NCI-H460 (cell line): ENCODE measurements around the gene CCNT1. TPM values are rescaled to one million over a fixed set of nuclear protein-coding genes. Genes with fewer than 3 reads are reported as not detected.
"Not testable (repeated sequence)": the region's sequence is repeated elsewhere in the genome, so short reads cannot be mapped to it uniquely, and the experiment has no call there.

Experiments used
- DNase-seq: peaks from one replicate; pipeline ENCODE4 v3.0.0-alpha.2; 2016; ENCODE audit warnings: low read depth; ENCODE audit errors: extremely low read depth
- polyA plus RNA-seq: library from polyadenylated mRNA; depleted of rRNA; stranded (reverse); fragments of >200 nt; gene quantifications from 2 replicates; pipeline ENCODE4 v1.2.3, GENCODE V29; 2014; cell fraction: nucleus; rRNA removed
- total RNA-seq: library from RNA; depleted of rRNA; stranded (reverse); fragments of >200 nt; shearing (Covaris generic); gene quantifications from 2 replicates; pipeline ENCODE4 v1.2.3, GENCODE V29; 2014; rRNA removed

CCNT1 gene
- total RNA-seq = 36.8 and 43.6 TPM in 2 replicates
- polyA plus RNA-seq = 36.9 and 50.7 TPM in 2 replicates

GRCh38 chr12:48716493-48717251, at the start of gene CCNT1:
Gene CCNT1 (minus strand): TSS chr12:48716707. CDS start chr12:48716675, 32 bp downstream.
- DNase-seq = peak; percentile 100

DNA sequence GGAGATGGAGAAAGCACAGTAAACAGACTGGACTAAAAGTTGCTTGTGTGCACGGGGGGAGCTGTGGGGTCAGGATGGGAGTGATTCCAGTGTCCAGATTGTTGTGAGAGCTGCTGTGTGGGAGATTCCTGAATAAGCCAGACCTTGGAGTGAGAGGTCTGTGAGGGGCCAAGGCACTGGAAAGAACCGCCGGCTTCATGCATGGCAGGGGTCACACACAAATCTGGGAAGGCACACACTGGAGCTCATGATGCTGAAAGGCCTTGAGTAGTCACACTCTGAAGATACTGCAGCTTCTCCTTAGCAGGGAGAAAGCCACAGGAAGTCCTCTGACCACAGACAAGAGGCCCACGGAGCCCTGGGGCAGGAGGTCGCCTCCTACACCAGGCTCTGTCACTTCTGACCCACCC, 49.3 kb upstream of the CCNT1 start:
- no peak for DNase-seq

GRCh38 chr12:48764521-48764920, 48.0 kb upstream of the CCNT1 start:
- DNase-seq = no peak

GRCh38 chr12:48758737-48759136, 42.2 kb upstream of the CCNT1 start:
- DNase-seq = no peak

- no peak for DNase-seq
Measured at GRCh38 chr12:48758186-48758585, 41.7 kb upstream of the CCNT1 start.

GRCh38 chr12:48750769-48751356, 34.4 kb upstream of the CCNT1 start:
- no peak for DNase-seq

GRCh38 chr12:48750215-48750614, 33.7 kb upstream of the CCNT1 start:
- no peak for DNase-seq

DNA sequence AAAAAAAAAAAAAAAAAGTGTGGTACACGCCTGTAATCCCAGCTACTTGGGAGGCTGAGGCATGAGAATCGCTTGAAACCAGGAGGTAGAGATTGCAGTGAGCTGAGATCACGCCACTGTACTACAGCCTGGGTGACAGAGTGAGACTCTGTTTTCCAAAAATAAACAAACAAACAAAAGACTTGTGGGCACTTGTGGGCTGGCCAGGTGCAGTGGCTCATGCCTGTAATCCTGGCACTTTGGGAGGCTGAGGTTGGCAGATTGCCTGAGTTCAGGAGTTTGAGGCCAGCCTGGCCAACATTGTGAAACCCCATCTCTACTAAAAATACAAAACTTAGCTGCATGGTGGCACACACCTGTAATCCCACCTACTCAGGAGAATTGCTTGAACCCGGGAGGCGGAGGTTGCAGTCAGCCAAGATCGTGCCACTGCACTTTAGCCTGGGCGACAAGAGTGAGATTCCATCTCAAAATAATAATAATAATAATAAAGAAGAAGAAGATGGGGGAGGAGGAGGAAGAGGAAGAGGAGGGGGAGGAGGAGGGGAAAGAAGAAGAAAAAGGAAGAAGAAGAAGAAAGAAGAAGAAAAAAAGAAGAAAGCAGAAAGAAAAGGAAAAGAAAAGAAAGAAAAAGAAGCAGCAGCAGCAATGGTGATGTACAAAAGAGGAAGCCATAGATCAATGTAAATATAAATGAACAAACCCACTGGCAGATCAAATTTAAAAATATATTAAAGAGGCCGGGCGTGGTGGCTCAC, 27.9 kb upstream of the CCNT1 start:
- no peak for DNase-seq

DNA sequence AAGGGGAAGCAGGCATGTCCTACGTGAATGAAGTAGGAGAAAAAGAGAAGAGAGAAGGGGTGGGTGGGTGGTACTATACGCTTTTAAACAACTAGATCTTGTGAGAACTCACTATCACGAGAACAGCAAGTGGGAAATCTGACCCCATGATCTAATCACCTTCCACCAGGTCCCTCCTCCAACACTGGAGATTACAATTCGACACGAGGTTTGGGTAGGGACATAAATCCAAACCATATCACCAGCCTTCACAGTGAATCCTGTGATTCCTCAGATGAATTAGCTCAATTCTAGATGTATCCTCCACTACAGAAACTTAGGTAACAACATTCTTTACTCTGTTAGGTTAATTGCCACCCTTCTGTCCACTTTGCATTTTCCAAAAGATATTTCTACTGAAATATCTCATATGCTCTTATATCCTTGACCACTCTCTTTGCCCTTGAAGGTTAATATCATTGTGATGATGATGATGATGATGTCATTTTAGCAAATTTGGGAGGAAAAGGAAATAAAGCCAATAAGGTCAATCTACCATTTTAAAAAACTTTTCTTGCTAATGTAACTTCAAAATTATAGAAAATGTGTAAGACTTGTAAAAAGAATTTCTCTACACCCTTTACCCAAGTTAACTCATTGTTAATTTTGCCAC, 23.2 kb upstream of the CCNT1 start:
- no peak for DNase-seq

DNA sequence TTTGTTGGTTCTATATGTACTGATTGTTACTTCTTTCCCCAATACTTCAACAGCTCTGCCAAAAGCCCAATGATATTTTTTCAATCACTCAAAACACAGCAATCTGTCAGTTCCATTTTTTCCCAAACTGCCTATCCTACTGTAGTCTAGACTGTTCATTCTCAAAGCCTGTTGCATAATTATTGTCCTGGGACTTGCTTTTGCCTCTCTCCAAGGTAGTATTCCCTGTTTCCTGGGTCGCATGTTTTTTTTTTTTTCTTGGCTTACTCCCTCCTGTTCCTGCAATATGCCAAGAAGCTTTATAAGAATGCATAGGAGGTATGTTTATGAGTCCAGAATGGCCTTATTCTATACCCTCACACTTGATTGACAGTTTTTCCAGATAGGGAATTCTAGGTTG, 19.9 kb upstream of the CCNT1 start:
- no peak for DNase-seq

DNA sequence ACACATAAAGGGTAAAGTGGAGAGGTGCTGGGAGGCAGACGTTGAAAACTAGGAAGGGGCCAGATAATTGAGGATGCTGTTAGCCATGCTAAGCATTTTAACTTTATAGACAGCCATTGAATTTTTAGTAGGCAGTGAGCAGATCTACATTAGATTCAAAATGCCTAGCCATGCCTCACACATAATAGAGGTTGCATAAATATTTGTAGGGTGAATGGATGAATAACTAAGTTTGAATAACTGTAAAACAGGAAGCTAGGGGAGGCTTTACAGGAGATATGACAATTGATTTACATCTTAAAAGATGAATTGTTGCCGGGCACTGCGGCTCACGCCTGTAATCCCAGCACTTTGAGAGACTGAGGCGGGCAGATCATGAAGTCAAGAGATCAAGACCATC, 12.3 kb upstream of the CCNT1 start:
- DNase-seq = no peak

- DNase-seq = not testable (repeated sequence)
Measured at GRCh38 chr12:48720737-48721136, 4.2 kb upstream of the CCNT1 start.

GRCh38 chr12:48720171-48720570, 3.7 kb upstream of the CCNT1 start:
- not testable (repeated sequence) for DNase-seq

DNA sequence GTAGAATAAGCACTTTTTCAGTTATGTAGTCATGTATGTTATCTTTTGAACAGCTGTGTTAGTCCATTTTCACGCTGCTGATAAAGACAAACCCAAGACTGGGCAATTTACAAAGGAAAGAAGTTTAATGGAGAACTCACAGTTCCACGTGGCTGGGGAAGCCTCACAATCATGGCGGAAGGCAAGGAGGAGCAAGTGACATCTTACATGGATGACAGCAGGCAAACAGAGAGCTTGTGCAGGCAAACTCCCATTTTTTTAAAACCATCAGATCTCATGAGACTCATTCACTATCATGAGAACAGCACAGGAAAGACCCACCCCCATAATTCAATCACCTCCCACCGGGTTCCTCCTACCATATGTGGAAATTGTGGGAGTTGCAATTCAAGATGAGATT, 2.5 kb upstream of the CCNT1 start:
- DNase-seq = not testable (repeated sequence)

GRCh38 chr12:48717252-48717695, 767 bp upstream of the CCNT1 start:
- DNase-seq = no peak

DNA sequence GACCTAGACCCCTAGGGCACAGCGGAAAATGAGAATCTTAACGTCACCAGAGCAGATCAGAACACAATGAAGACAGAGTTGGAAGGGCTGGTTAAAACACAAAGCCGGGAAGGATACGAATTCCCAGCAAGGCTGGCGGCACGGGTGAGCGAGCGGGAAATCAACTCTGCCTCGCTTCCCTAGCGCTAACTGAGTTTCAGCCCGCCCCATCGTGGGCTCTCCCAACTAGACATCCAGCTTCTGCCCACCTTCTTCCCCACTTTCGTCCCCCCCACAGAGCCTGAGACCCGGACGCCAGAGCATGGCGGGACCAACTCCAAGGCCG, 377 bp downstream of the CCNT1 start:
- no peak for DNase-seq

GRCh38 chr12:48712209-48712608, 4.3 kb downstream of the CCNT1 start:
- no peak for DNase-seq

DNA sequence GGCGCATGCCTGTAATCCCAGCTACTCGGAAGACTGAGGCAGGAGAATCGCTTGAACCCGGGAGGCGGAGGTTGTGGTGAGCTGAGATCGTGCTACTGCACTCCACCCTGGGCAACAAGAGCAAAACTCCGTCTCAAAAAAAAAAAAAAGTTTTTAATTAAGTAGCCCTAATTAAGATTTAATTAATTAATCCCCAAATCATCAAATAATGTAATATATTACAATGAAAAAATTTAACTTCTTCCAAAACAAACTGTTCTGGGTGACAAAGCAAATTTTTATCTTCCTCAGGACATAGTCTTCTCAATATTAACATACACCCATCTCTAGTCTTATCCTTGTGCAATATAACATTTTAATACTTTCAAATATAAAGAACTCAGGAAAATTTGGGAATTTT, 17.7 kb downstream of the CCNT1 start:
- not testable (repeated sequence) for DNase-seq

- no peak for DNase-seq
Measured at GRCh38 chr12:48696626-48697025, 19.9 kb downstream of the CCNT1 start.

DNA sequence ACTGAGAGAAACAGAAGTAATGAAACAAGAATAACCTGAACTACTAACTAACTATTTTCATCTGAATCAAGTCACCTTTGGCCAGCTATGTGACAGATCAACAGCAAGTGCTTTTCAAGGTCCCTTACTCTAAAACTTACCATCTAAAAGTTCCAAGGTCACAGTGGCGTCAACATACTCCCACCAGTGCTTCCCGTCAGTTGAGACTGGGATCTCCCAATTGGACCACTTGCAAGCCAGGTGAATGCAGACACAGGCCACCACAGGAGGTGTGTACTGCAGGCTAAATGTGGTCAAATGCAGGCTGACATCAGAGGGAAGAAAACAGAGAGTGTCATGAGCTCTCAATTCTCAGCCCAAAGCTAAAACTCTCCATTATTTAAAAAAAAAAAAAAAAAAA, 20.6 kb downstream of the CCNT1 start:
- DNase-seq = no peak

GRCh38 chr12:48694038-48694437, 22.5 kb downstream of the CCNT1 start:
- no peak for DNase-seq
